Measurements from ENCODE around the gene MTFR1L. TPM values are rescaled to one million over a fixed set of nuclear protein-coding genes. Genes with fewer than 3 reads are reported as not detected.
A peak's percentile ranks its signal among the peaks of the same experiment; 100 is the strongest.

Gene MTFR1L
- total RNA-seq, 2 donors from 2014 or later, result 36.3 to 48.6 TPM

DNA sequence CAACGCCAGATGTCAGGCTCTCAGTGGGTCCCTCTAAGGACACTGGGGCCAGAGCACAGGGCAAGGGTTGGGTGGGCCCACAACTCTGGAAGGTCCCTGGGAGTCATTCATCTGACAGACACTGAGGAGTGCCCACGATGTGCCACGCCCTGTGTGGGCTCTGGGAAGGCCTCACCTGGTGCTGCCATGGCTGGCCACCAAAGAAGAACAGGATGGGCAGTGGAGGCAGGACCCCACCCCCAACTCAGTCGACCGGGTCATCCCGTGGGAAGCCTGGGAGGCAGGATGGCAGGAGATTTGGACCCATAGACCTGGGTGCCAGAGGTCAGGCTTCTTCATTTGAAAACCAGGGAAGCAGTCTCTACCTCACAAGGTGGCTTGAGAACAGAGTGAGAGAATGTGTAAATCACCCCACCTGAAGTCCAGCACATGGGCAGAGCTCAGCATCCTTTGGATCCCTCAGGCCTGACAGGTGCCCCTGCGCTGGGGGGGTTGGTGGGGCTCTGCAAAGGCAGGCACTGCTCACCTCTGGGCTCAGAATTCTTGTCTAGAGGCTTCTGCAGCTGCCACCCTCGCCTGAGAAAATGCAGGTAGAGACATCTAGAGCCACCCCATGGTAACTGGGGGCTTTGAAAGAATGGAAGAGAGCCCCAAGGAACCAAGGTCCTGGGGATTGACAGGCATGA is 20.9 kb upstream of the MTFR1L start:
- H3K4me1 ChIP-seq, result no peaks in the 10 kb centered on the region
- TF ChIP-seq, protein P1, sequence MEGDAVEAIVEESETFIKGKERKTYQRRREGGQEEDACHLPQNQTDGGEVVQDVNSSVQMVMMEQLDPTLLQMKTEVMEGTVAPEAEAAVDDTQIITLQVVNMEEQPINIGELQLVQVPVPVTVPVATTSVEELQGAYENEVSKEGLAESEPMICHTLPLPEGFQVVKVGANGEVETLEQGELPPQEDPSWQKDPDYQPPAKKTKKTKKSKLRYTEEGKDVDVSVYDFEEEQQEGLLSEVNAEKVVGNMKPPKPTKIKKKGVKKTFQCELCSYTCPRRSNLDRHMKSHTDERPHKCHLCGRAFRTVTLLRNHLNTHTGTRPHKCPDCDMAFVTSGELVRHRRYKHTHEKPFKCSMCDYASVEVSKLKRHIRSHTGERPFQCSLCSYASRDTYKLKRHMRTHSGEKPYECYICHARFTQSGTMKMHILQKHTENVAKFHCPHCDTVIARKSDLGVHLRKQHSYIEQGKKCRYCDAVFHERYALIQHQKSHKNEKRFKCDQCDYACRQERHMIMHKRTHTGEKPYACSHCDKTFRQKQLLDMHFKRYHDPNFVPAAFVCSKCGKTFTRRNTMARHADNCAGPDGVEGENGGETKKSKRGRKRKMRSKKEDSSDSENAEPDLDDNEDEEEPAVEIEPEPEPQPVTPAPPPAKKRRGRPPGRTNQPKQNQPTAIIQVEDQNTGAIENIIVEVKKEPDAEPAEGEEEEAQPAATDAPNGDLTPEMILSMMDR (IDR thresholded peaks at IDR 0.05), result no peak
- no peak overlapping the region for H3K4me3 ChIP-seq

DNA sequence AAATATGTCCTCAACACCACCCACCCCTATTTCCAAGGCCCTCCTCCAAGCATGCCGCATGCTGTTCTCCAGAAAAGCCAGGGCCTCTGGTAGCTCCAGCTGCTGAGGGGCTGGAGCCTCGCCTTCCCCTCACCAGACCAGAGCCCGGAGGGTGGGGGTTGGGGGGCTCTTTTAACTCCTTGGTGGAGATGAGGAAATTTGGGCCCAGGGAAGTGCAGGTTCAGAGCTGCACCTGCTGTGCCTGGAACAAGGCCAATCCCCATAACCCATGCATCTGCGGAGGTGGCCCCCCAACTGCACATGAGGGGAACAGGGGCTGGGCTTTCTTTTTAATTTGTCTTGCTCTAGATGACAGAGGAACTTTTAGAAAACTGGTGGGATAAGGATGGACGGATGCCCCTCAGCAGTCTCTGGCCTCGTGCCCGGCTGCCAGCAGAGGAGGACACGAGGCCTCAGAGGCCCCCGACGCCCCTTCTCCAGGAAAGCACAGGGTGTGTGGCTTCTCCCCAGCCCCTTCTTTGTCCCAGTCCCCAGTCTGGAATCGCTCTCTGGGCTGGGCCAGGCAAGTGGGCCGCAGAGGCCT is 20.3 kb upstream of the MTFR1L start:
- Histone ChIP-seq H3K27ac (peak overlapping the region; percentile 61), H3K9me3 (no peaks in the 10 kb centered on the region), H3K27me3 (no peaks in the 10 kb centered on the region), H3K9ac (ENCODE audit: low read depth in 2 of 2, low read length in 2 of 2) (peak overlapping the region; percentile 66 to 78), H3K4me1 (no peaks in the 10 kb centered on the region), H3K4me3 (peak overlapping the region; percentile 43), H3K36me3 (no peaks in the 10 kb centered on the region)
- intact Hi-C loops (cut with DNase I), result loop anchor here (5.0 kb wide), 2 partner anchors 42 to 192 kb away; no protein-coding TSS in a partner anchor
- no peak for DNase-seq
- TF ChIP-seq, protein P1 (IDR thresholded peaks at IDR 0.05), result no peak

More for the DNA sequence above, 20.9 kb upstream of the MTFR1L start:
- Histone ChIP-seq H3K9me3 (no peaks in the 10 kb centered on the region), H3K9ac (ENCODE audit: low read depth in 2 of 2, low read length in 2 of 2) (no peak overlapping the region), H3K27ac (peak overlapping the region; percentile 61), H3K27me3 (no peaks in the 10 kb centered on the region), H3K36me3 (no peaks in the 10 kb centered on the region)
- no peak for DNase-seq
- intact Hi-C loops (cut with DNase I), result loop anchor here (5.0 kb wide), 2 partner anchors 42 to 192 kb away; no protein-coding TSS in a partner anchor

DNA sequence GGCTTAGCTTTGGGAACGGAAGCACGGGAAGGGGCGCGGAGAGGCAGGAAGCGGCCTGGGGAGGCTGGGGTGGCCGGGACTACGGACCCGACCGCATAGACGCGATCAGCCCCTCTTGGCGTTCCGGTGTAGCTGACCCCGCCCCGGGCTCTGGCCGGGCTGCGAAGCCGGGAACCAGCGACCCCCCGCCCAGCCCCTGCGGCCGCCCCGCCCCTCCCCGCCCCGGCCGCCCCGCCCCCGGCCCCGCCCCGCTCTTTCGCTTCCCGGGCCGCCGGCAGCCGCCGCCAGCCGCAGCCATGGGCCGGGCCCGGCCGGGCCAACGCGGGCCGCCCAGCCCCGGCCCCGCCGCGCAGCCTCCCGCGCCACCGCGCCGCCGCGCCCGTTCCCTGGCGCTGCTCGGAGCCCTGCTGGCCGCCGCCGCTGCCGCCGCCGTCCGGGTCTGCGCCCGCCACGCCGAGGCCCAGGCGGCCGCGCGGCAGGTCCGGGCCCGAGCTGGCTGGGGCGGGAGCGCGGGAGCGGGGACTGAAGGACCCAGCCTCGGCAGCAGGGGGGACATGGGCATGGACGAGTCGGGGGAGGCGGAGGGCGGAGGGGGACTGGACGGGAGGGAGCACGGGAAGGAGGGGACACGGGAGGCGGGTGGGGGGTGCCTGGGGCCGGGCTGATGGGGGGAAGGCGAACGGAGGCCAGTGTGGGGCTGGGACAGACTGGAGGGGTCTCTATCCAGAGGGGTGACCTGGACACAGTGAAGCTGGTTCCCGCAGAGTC is 19.6 kb upstream of the MTFR1L start, which contains the start of gene SELENON:
Gene SELENON, plus strand, starts transcription at position 259 of the 768 bp plus-strand sequence. Its CDS starts 38 bp downstream, at position 297.
- no peaks in the 10 kb centered on the region for H3K9me3 ChIP-seq
- peak within 1 kb of the TSS; percentile 43 for H3K4me3 ChIP-seq
- intact Hi-C loops (cut with DNase I), result loop anchor here (5.0 to 10.0 kb wide), 3 partner anchors 43 to 275 kb away; no protein-coding TSS in a partner anchor
- no peaks in the 10 kb centered on the region for H3K27me3 ChIP-seq
- H3K36me3 ChIP-seq, result no peaks in the 10 kb centered on the region
- H3K27ac ChIP-seq, result peak within 1 kb of the TSS; percentile 61
- peak within 1 kb of the TSS; percentile 66 to 84 for H3K9ac ChIP-seq (ENCODE audit: low read depth in 2 of 2, low read length in 2 of 2)
- TF ChIP-seq, protein P1 (IDR thresholded peaks at IDR 0.05), result no peak
- no peaks in the 10 kb centered on the region for H3K4me1 ChIP-seq
- DNase-seq, result peak; percentile 49

DNA sequence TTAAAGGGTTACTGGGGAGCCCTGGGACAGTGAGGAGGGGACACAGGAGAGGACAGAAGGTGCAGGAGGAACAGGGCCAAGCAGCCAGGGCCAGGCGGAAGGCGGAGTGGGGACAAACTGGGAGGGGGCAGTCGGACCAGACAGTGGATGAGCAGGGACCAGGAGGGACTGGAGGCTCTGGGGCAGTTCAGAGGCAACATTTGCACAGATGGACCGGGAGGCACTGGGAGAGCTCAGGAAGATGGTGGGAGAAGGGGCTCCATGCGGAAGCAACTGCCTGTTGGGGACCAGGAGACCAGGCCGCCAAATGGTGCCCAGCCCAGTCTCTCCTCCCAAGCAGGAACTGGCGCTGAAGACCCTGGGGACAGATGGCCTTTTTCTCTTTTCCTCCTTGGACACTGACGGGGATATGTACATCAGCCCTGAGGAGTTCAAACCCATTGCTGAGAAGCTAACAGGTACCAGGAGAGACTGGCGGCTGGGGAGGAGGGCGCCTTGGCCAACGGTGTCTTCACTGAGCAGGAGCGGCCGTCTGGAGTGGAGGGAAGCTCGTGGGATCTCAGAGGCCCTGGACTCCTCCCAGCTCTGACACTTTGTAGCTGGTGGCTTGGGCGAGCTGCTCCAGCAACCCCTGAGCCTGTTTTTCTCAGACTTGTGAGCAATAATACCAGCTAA is 18.9 kb upstream of the MTFR1L start:
- no peaks in the 10 kb centered on the region for H3K4me1 ChIP-seq
- H3K9me3 ChIP-seq, result no peaks in the 10 kb centered on the region
- H3K9ac ChIP-seq (ENCODE audit: low read depth in 2 of 2, low read length in 2 of 2), result peak overlapping the region; percentile 53 to 84
- intact Hi-C loops (cut with DNase I), result loop anchor here (10.0 kb wide), 1 partner anchor 276 kb away; no protein-coding TSS in a partner anchor
- no peak overlapping the region for H3K27ac ChIP-seq
- H3K36me3 ChIP-seq, result no peaks in the 10 kb centered on the region
- TF ChIP-seq, protein P1 (IDR thresholded peaks at IDR 0.05), result no peak
- DNase-seq, result no peak
- peak overlapping the region; percentile 40 for H3K4me3 ChIP-seq
- H3K27me3 ChIP-seq, result no peaks in the 10 kb centered on the region

GRCh38 chr1:25802915-25803314 is 16.8 kb upstream of the MTFR1L start:
- intact Hi-C loops (cut with DNase I), result loop anchor here (10.0 kb wide), 1 partner anchor 278 kb away; no protein-coding TSS in a partner anchor
- TF ChIP-seq, protein P1 (IDR thresholded peaks at IDR 0.05), result no peak
- H3K9ac ChIP-seq (ENCODE audit: low read depth in 2 of 2, low read length in 2 of 2), result no peak overlapping the region
- H3K4me1 ChIP-seq, result no peaks in the 10 kb centered on the region
- no peaks in the 10 kb centered on the region for H3K27me3 ChIP-seq
- H3K27ac ChIP-seq, result no peak overlapping the region
- no peak overlapping the region for H3K4me3 ChIP-seq
- H3K9me3 ChIP-seq, result no peaks in the 10 kb centered on the region
- no peak for DNase-seq
- H3K36me3 ChIP-seq, result no peaks in the 10 kb centered on the region

All from colonic mucosa (tissue), 4 donors.